ENCODE results near the gene SNX4.

Gene SNX4

GRCh38 chr3:125403789-125404188 is 116.2 kb downstream of the SNX4 start:
- no peak for DNase-seq (ENCODE audit: low spot score)

DNA sequence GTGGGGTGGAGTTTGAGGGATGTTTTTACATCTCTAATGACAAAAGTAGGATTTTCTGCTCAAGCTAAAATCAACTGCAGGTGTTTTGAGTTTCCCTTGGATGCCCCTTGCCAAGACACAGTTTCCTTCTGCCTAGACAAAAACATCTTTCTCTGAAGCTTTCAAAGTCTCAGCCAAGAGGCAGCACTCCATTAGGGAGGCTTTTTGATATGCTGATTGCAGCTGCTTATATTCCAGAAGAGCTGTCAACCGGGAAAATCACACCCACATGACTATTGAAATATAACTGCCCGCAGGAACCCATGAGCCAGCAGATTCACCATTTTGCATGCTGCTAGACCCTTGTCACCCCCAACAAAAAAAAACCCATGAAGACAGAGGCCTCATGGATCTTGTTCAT is 117.4 kb downstream of the SNX4 start:
- DNase-seq (ENCODE audit: low spot score), result no peak

DNA sequence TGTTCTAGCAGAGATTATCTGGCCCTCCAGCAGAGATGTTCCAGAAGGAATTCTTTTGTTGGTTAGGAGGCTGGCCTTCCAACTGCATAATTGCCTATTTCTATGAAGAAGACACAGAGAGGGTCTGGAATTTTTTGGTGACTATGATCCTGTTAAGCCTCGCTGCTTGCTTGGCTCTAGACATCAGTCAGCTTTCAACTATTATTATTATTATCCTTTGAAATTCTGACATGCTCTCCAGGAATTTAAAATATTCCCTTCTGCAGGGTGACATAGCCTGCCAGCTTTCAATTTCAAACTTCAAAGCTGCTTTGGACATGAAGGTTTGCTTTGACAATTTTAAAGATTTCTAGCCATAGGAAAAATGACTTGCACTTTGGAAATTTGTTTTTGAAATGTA is 118.6 kb downstream of the SNX4 start:
- DNase-seq (ENCODE audit: low spot score), result no peak

DNA sequence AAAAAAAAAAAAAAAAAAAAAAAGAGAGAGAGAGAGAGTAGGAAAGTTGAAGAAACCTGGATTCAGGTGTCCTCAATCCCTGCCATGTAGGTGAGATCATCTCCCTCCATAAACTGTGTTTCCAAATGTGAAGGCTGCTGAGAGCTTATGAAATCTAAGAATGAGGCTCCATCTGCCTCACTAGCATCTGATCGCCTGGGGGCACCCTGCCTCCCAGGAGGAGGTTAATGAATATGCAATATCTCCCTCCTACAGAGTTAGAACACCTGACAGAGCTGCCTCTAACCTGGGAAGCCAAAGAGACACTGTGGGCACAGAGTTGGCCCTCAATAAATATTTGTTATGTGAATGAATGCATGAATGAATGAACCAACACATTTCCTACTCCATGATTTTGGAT is 121.0 kb downstream of the SNX4 start:
- peak; percentile 22 for DNase-seq (ENCODE audit: low spot score)

Data from hematopoietic multipotent progenitor cell treated with erythropoietin and hydrocortisone succinate and interleukin-3 and kit ligand, for 17 days (in vitro differentiated cells).